Astrocyte of the cerebellum (primary cell): ENCODE data around the gene ARHGAP1.

Experiments used
- DNase-seq: peaks from one replicate; pipeline ENCODE4 v3.0.0-alpha.2; 2011; ENCODE audit warnings: low read depth
- H3K4me3 ChIP-seq: 2 replicates; pipeline ENCODE4 v1.5.1; 2011; ENCODE audit warnings: mild to moderate bottlenecking, low read depth, low read length, moderate library complexity
- CTCF ChIP-seq: IDR thresholded peaks from 2 replicates; pipeline ENCODE4 v1.5.1; 2012; ENCODE audit warnings: low read length, low read depth, moderate library complexity, mild to moderate bottlenecking; ENCODE audit errors: missing control alignments
- in situ Hi-C: cut with HindIII; loops from 2 replicates; pipeline ENCODE4 v1.10.0; 2017; ENCODE audit warnings: low sequenced_read_pairs

The ARHGAP1 gene

GRCh38 chr11:46700241-46701077 is at the start of gene ARHGAP1, which contains the start of gene ZNF408:
ARHGAP1 (minus strand) TSS chr11:46700619; CDS start chr11:46696107, 4,512 bp downstream.
ZNF408 (plus strand) TSS chr11:46701031; CDS start chr11:46701048, 17 bp downstream.
- no peak for TF ChIP-seq CTCF
- in situ Hi-C loops: no loop called here
- peak; percentile 98 for DNase-seq
- peak within 1 kb of the TSS; percentile 100 for H3K4me3 ChIP-seq

- no peak overlapping the region for H3K4me3 ChIP-seq
- DNase-seq: no peak
- in situ Hi-C loops: no loop called here
- TF ChIP-seq CTCF: no peak
Observed at GRCh38 chr11:46747150-46747549, 46.7 kb upstream of the ARHGAP1 start.

- in situ Hi-C loops: no loop called here
- no peak for DNase-seq
- H3K4me3 ChIP-seq: no peak overlapping the region
- no peak for TF ChIP-seq CTCF
Observed at GRCh38 chr11:46745995-46746394, 45.6 kb upstream of the ARHGAP1 start.

- TF ChIP-seq CTCF: no peak
- DNase-seq: no peak
- in situ Hi-C loops: no loop called here
- H3K4me3 ChIP-seq: no peak overlapping the region
Observed at GRCh38 chr11:46745328-46745727, 44.9 kb upstream of the ARHGAP1 start.

- in situ Hi-C loops: no loop called here
- no peak for TF ChIP-seq CTCF
- peak; percentile 18 for DNase-seq
- H3K4me3 ChIP-seq: no peak overlapping the region
Observed at GRCh38 chr11:46743693-46744339, 43.4 kb upstream of the ARHGAP1 start.

GRCh38 chr11:46743043-46743442 is 42.6 kb upstream of the ARHGAP1 start:
- in situ Hi-C loops: no loop called here
- TF ChIP-seq CTCF: no peak
- DNase-seq: no peak
- H3K4me3 ChIP-seq: no peak overlapping the region
